Neural progenitor cell (in vitro differentiated cells): ENCODE results near the gene HSPA12B.

Experiments used
- EZH2 ChIP-seq: fragments of 200-600 bp; sonication (generic); IDR thresholded peaks from 2 replicates; pipeline ENCODE4 v1.6.1; 2017; ENCODE audit warnings: antibody characterized with exemption, mild to moderate bottlenecking, moderate library complexity
- EZH2phosphoT487 ChIP-seq: fragments of 200-600 bp; sonication (generic); IDR thresholded peaks from 2 replicates; pipeline ENCODE4 v1.6.1; 2017; ENCODE audit warnings: antibody characterized with exemption
- TF ChIP-seq, protein P1 (sequence below): fragments of 200-600 bp; sonication (generic); IDR thresholded peaks from 2 replicates; pipeline ENCODE4 v1.5.1; 2017; ENCODE audit warnings: antibody characterized with exemption, mild to moderate bottlenecking

DNA sequence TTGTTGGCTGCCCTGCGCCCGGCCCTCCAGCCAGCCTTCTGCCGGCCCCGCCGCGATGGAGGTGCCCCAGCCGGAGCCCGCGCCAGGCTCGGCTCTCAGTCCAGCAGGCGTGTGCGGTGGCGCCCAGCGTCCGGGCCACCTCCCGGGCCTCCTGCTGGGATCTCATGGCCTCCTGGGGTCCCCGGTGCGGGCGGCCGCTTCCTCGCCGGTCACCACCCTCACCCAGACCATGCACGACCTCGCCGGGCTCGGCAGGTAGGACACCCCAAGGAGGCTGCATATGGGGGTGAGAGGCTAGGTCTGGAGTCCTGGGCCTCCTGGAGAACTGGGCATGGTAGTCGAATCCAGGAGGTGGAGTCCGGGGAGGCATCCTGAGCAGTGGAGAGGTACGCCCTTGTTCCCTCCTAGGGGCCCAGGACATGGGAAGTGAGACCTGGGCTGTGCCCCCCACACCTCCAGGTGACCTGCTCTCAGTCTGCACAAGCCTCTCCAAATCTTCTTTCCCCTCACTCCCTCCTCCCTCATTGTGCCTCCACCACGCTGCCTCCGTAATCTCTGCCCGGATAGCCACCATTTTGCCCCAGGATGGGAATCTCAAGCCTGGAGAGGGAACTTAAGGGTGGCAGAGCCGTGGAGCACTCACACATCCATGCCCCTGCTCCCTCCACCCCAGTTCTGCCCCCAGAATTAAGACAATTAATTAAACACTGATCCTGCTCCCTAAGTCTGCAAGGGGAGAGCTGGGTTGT lies 64.2 kb downstream of the HSPA12B start:
- TF ChIP-seq EZH2 (no peak), EZH2phosphoT487 (no peak)
- TF ChIP-seq, protein P1, sequence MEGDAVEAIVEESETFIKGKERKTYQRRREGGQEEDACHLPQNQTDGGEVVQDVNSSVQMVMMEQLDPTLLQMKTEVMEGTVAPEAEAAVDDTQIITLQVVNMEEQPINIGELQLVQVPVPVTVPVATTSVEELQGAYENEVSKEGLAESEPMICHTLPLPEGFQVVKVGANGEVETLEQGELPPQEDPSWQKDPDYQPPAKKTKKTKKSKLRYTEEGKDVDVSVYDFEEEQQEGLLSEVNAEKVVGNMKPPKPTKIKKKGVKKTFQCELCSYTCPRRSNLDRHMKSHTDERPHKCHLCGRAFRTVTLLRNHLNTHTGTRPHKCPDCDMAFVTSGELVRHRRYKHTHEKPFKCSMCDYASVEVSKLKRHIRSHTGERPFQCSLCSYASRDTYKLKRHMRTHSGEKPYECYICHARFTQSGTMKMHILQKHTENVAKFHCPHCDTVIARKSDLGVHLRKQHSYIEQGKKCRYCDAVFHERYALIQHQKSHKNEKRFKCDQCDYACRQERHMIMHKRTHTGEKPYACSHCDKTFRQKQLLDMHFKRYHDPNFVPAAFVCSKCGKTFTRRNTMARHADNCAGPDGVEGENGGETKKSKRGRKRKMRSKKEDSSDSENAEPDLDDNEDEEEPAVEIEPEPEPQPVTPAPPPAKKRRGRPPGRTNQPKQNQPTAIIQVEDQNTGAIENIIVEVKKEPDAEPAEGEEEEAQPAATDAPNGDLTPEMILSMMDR = no peak
